ENCODE measurements around the gene MEIOB.

DNA sequence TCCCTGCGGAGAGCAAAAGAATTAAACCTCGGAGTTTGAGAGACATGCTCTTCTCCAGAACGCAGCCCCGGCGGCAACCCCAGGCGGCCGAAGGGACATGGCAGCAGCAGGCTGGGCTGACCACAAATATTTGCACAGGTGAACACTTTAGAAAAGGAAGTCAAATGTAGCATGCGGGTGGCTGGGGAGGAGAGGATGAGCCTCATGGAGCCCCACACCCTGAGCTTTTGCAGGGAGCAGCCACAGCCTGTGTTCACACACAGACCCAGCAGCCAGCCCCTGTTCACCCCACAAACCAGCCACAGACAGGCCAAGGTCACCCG is 28.4 kb upstream of the MEIOB start:
- TF ChIP-seq, protein P1, sequence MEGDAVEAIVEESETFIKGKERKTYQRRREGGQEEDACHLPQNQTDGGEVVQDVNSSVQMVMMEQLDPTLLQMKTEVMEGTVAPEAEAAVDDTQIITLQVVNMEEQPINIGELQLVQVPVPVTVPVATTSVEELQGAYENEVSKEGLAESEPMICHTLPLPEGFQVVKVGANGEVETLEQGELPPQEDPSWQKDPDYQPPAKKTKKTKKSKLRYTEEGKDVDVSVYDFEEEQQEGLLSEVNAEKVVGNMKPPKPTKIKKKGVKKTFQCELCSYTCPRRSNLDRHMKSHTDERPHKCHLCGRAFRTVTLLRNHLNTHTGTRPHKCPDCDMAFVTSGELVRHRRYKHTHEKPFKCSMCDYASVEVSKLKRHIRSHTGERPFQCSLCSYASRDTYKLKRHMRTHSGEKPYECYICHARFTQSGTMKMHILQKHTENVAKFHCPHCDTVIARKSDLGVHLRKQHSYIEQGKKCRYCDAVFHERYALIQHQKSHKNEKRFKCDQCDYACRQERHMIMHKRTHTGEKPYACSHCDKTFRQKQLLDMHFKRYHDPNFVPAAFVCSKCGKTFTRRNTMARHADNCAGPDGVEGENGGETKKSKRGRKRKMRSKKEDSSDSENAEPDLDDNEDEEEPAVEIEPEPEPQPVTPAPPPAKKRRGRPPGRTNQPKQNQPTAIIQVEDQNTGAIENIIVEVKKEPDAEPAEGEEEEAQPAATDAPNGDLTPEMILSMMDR (conservative IDR thresholded peaks at IDR 0.05; ENCODE audit: low read depth, low read length): no peak
- no peak for TF ChIP-seq EZH2 (IDR thresholded peaks at IDR 0.05; ENCODE audit: borderline replicate concordance, low read depth, low read length, poor library complexity, severe bottlenecking)
